A549 (cell line): ENCODE measurements around the gene ASPHD2. TPM values are rescaled to one million over a fixed set of nuclear protein-coding genes. Genes with fewer than 3 reads are reported as not detected.

ENCODE experiments used
- ATAC-seq, 2 experiments: fragments of 200-7000 bp in 1 of 2; fragments of >200 bp in 1 of 2; cut with Nextera tagmentation in 1 of 2; cut with Tn5 transposase in 1 of 2; 3 replicates each; pipeline versions ENCODE4 v1.8.0 to v1.9.1; 2018 to 2020; ENCODE audit warnings: mild to moderate bottlenecking in 1 of 2, moderate library complexity in 1 of 2
- CTCF ChIA-PET: fragments of 300-600 bp; sonication (Branson Sonifier 250); formaldehyde crosslinking; extraction: SDS; loops from one replicate; lab custom pipeline; 2021; ENCODE audit warnings: antibody characterized with exemption, inconsistent platforms; lab: Yijun Ruan, JAX
- POLR2A ChIA-PET: fragments of 350-600 bp; formaldehyde crosslinking; extraction: SDS; loops from one replicate; lab custom pipeline; 2021; ENCODE audit warnings: antibody characterized with exemption, inconsistent platforms; lab: Yijun Ruan, JAX
- DNase-seq, 2 experiments: peaks; one replicate each; pipeline versions ENCODE4 v3.0.0 to v3.0.0-alpha.2; 2011 to 2016; ENCODE audit warnings: low read depth in 1 of 2, low spot score in 1 of 2
- FAIRE-seq: peaks from 2 replicates; lab custom pipeline; 2011; peaks lifted over from hg19 to GRCh38; lab: Jason Lieb, UNC
- H3K27ac ChIP-seq, 2 experiments: fragments of >200 bp; sonication (Bioruptor Twin); formaldehyde crosslinking; 3 replicates each; pipeline ENCODE4 v1.5.1; 2016 to 2017
- H3K4me1 ChIP-seq: fragments of >200 bp; sonication (Bioruptor Twin); formaldehyde crosslinking; 3 replicates; pipeline ENCODE4 v1.6.1; 2016
- H3K4me2 ChIP-seq: fragments of >200 bp; sonication (Bioruptor Twin); formaldehyde crosslinking; 3 replicates; pipeline ENCODE4 v1.6.1; 2016
- H3K4me3 ChIP-seq: fragments of >200 bp; sonication (Bioruptor Twin); formaldehyde crosslinking; 3 replicates; pipeline ENCODE4 v1.5.1; 2016
- H3K9me3 ChIP-seq: fragments of >200 bp; sonication (Bioruptor Twin); formaldehyde crosslinking; 3 replicates; pipeline ENCODE4 v1.6.1; 2016
- CHD4 ChIP-seq: fragments of 200-600 bp; sonication (generic); IDR thresholded peaks from 2 replicates; pipeline ENCODE4 v1.6.1; 2016; ENCODE audit warnings: antibody characterized with exemption, mild to moderate bottlenecking, borderline replicate concordance
- E2F6 ChIP-seq: IDR thresholded peaks from 2 replicates; pipeline ENCODE4 v1.6.1; 2012; ENCODE audit warnings: low read depth, borderline replicate concordance
- EHMT2 ChIP-seq: fragments of 200-600 bp; sonication (generic); IDR thresholded peaks from 2 replicates; pipeline ENCODE4 v1.6.1; 2016; ENCODE audit warnings: antibody characterized with exemption, low read depth, mild to moderate bottlenecking, moderate library complexity
- ELK1 ChIP-seq: fragments of 150-350 bp; IDR thresholded peaks from 2 replicates; pipeline ENCODE4 v1.6.1; 2014; ENCODE audit warnings: low read depth, mild to moderate bottlenecking, low read length
- FOSL2 ChIP-seq, 2 experiments: fragments of 450-650 bp in 1 of 2; fragments of >200 bp in 1 of 2; sonication (Bioruptor Twin) in 1 of 2; formaldehyde crosslinking; IDR thresholded peaks; 2 replicates each; pipeline versions ENCODE4 v1.5.0 to v1.6.1; 2016 to 2020; ENCODE audit warnings: mild to moderate bottlenecking in 1 of 2, moderate library complexity in 1 of 2
- GATA3 ChIP-seq: IDR thresholded peaks from 2 replicates; pipeline ENCODE4 v1.6.1; 2012; ENCODE audit warnings: borderline replicate concordance
- HEYL ChIP-seq: fragments of 250-450 bp; sonication (Bioruptor Pico); IDR thresholded peaks from 2 replicates; pipeline ENCODE4 v1.8.0; 2021; ENCODE audit warnings: mild to moderate bottlenecking, moderate library complexity
- HOXB13 ChIP-seq: fragments of 250-450 bp; sonication (Bioruptor Pico); IDR thresholded peaks from 2 replicates; pipeline ENCODE4 v1.5.0; 2020; ENCODE audit warnings: low read depth, mild to moderate bottlenecking, moderate library complexity
- JUNB ChIP-seq: fragments of >200 bp; sonication (Bioruptor Twin); formaldehyde crosslinking; IDR thresholded peaks from 2 replicates; pipeline ENCODE4 v1.6.1; 2016
- KDM1A ChIP-seq: fragments of 200-600 bp; sonication (generic); IDR thresholded peaks from 2 replicates; pipeline ENCODE4 v1.6.1; 2016; ENCODE audit warnings: low read depth, mild to moderate bottlenecking
- NPAS2 ChIP-seq: fragments of 250-450 bp; sonication (Bioruptor Pico); IDR thresholded peaks from 2 replicates; pipeline ENCODE4 v1.8.0; 2022; ENCODE audit warnings: mild to moderate bottlenecking, moderate library complexity, borderline replicate concordance
- POLR2A ChIP-seq: IDR thresholded peaks from 2 replicates; pipeline ENCODE4 v1.6.1; 2012; ENCODE audit warnings: mild to moderate bottlenecking, low read length
- REST ChIP-seq: fragments of 200-600 bp; sonication (generic); IDR thresholded peaks from 2 replicates; pipeline ENCODE4 v1.6.1; 2016; ENCODE audit warnings: antibody characterized with exemption, mild to moderate bottlenecking, moderate library complexity
- RFX5 ChIP-seq: fragments of 450-650 bp; IDR thresholded peaks from 2 replicates; pipeline ENCODE4 v1.7.1; 2014; ENCODE audit warnings: antibody characterized with exemption, mild to moderate bottlenecking, moderate library complexity
- RNF2 ChIP-seq: fragments of 200-600 bp; sonication (generic); IDR thresholded peaks from 2 replicates; pipeline ENCODE4 v1.6.1; 2016; ENCODE audit warnings: low read depth, mild to moderate bottlenecking, antibody characterized with exemption, moderate library complexity, borderline replicate concordance
- ZFP36 ChIP-seq: fragments of 450-650 bp; IDR thresholded peaks from 2 replicates; pipeline ENCODE4 v1.6.1; 2014; ENCODE audit warnings: borderline replicate concordance; ENCODE audit not compliant: partially characterized antibody
- WGBS: methylation state at CpG from one replicate; pipeline ENCODE4 v1.1.6; 2017; ENCODE audit errors: missing lambda C conversion rate; 5-methylcytosine and 5-hydroxymethylcytosine counted together
- polyA plus RNA-seq, 4 experiments: library from polyadenylated mRNA; depleted of rRNA in 3 of 4; stranded (reverse); fragments of >200 nt; fragmentation: RNase III in 1 of 4; extraction: RNeasy Plus Mini Kit Qiagen cat#74134 plus additional on column Dnase treatment in 1 of 4; gene quantifications; 2 replicates in 3 of 4; 3 replicates in 1 of 4; pipeline ENCODE4 v1.2.3, GENCODE V29; 2011 to 2017

The ASPHD2 gene
- polyA plus RNA-seq, 2 of the 4 experiments (the other 2 are of a cell fraction), result 0.84 to 1.3 TPM

- Histone ChIP-seq H3K4me1 (peaks cover 12% of the 10 kb centered on the region; the same call in 2 of the 3 replicates), H3K9me3 (no peaks in the 10 kb centered on the region), H3K4me3 (no peak overlapping the region), H3K27ac (no peak overlapping the region), H3K4me2 (no peak overlapping the region)
- no peak for FAIRE-seq
- WGBS, result 36% methylated on average over 4 of the region's 4 CpGs
- ChIA-PET POLR2A (no interaction called here), CTCF (interaction anchor here (0.7 to 2.1 kb wide), 4 partner anchors 9 to 47 kb away, joined by 3 to 5 read pairs (median 4); no protein-coding TSS in a partner anchor)
- ATAC-seq, result no peak
- no peak for DNase-seq
- TF ChIP-seq ZFP36 (no peak), CHD4 (no peak), RFX5 (no peak), ELK1 (no peak), E2F6 (no peak)
These were observed 14.7 kb upstream of the ASPHD2 start for GRCh38 chr22:26414347-26414746.

GRCh38 chr22:26416256-26416655 lies 12.8 kb upstream of the ASPHD2 start:
- Histone ChIP-seq H3K4me2 (peak overlapping the region; percentile 48; the same call in 1 of the 3 replicates), H3K27ac (no peak overlapping the region), H3K9me3 (no peaks in the 10 kb centered on the region), H3K4me3 (no peak overlapping the region), H3K4me1 (peaks cover 12% of the 10 kb centered on the region; the same call in 2 of the 3 replicates)
- no peak for ATAC-seq
- DNase-seq, result no peak
- FAIRE-seq, result no peak
- POLR2A ChIA-PET, result interaction anchor here (1.1 kb wide), 1 partner anchor 257 kb away, joined by 3 read pairs; no protein-coding TSS in a partner anchor
- TF ChIP-seq NPAS2 (CRISPR knock-in tag), result no peak
- no peak for TF ChIP-seq GATA3
- no peak for TF ChIP-seq HOXB13 (CRISPR knock-in tag)
- no peak for TF ChIP-seq EHMT2
- 0% methylated on average over 4 of the region's 4 CpGs for WGBS
- CTCF ChIA-PET, result interaction anchor here (1.2 to 2.6 kb wide), 4 partner anchors 18 to 49 kb away, joined by 4 to 12 read pairs (median 5); no protein-coding TSS in a partner anchor

GRCh38 chr22:26416670-26417276 lies 12.3 kb upstream of the ASPHD2 start:
- Histone ChIP-seq H3K4me1 (peaks cover 12% of the 10 kb centered on the region; the same call in 2 of the 3 replicates), H3K9me3 (no peaks in the 10 kb centered on the region), H3K4me2 (peak overlapping the region; percentile 48), H3K27ac (peak overlapping the region in 1 of 2 experiments; percentile 53; a peak in 1 of 6 replicates), H3K4me3 (no peak overlapping the region)
- CTCF ChIA-PET, result interaction anchor here (0.6 to 2.6 kb wide), 7 partner anchors 9 to 1584 kb away, joined by 3 to 12 read pairs (median 4); no protein-coding TSS in a partner anchor
- WGBS, result 3% methylated on average over 9 of the region's 9 CpGs
- ATAC-seq, result peak; percentile 77 to 88
- DNase-seq, result no peak
- FAIRE-seq, result no peak
- POLR2A ChIA-PET, result interaction anchor here (1.1 kb wide), 1 partner anchor 256 kb away, joined by 3 read pairs; no protein-coding TSS in a partner anchor
- TF ChIP-seq POLR2A (no peak), JUNB (no peak), KDM1A (no peak), RNF2 (no peak), HEYL (no peak), REST (peak; percentile 44; the same call in 1 of the 2 replicates), FOSL2 (IDR thresholded peaks at IDR 0.05) (peak; percentile 19; the same call in 1 of the 2 replicates), FOSL2 (CRISPR knock-in tag; IDR thresholded peaks at IDR 0.05) (no peak)
- TF ChIP-seq, all 56 proteins: peak for 2
